MCF 10A (cell line): ENCODE data around the gene F2R. TPM values are rescaled to one million over a fixed set of nuclear protein-coding genes. Genes with fewer than 3 reads are reported as not detected.

Experiments used
- BruUV-seq: library from RNA; stranded (reverse); fragments of 400-500 nt; replicated peaks from 2 replicates; lab custom pipeline; 2021; lab: Mats Ljungman, UMichigan
- CTCF ChIA-PET: fragments of 300-600 bp; sonication (Branson Sonifier 250); formaldehyde crosslinking; extraction: SDS; loops from one replicate; lab custom pipeline; 2021; ENCODE audit warnings: antibody characterized with exemption, inconsistent platforms; lab: Yijun Ruan, JAX
- POLR2A ChIA-PET: fragments of 300-600, 350-650 bp; sonication (Branson Sonifier 250); formaldehyde crosslinking; extraction: SDS; loops from one replicate; lab custom pipeline; 2020; ENCODE audit warnings: antibody characterized with exemption, inconsistent platforms; lab: Yijun Ruan, JAX
- DNase-seq: peaks from one replicate; pipeline ENCODE4 v3.0.0-alpha.2; 2018; ENCODE audit not compliant: unreplicated experiment
- H3K27ac Mint-ChIP-seq: one replicate; pipeline ENCODE4 v1.8.0; 2022; ENCODE audit warnings: mild to moderate bottlenecking, low read depth, mixed read lengths; ENCODE audit not compliant: unreplicated experiment
- H3K27me3 Mint-ChIP-seq: one replicate; pipeline ENCODE4 v1.8.0; 2022; ENCODE audit warnings: mixed read lengths; ENCODE audit not compliant: insufficient read depth, unreplicated experiment
- H3K36me3 Mint-ChIP-seq: one replicate; pipeline ENCODE4 v1.8.0; 2022; ENCODE audit warnings: mild to moderate bottlenecking, moderate library complexity, mixed read lengths; ENCODE audit not compliant: insufficient read depth, unreplicated experiment
- H3K4me1 Mint-ChIP-seq: one replicate; pipeline ENCODE4 v1.8.0; 2022; ENCODE audit warnings: mixed read lengths; ENCODE audit not compliant: insufficient read depth, unreplicated experiment
- H3K4me3 Mint-ChIP-seq: one replicate; pipeline ENCODE4 v1.8.0; 2022; ENCODE audit warnings: mild to moderate bottlenecking, moderate library complexity, mixed read lengths; ENCODE audit not compliant: unreplicated experiment
- H3K9me3 Mint-ChIP-seq: one replicate; pipeline ENCODE4 v1.8.0; 2022; ENCODE audit warnings: mixed read lengths; ENCODE audit not compliant: unreplicated experiment
- intact Hi-C: fragments of 100-400 bp; cut with micrococcal nuclease; formaldehyde crosslinking; loops from 2 replicates; pipeline ENCODE4 v1.14.1; 2022
- total RNA-seq: library from RNA; stranded (reverse); gene quantifications from 2 replicates; pipeline ENCODE4 v1.2.3, GENCODE V29; 2022
- TF ChIP-seq, protein P1 (sequence below): fragments of 200-600 bp; IDR thresholded peaks from one replicate; pipeline ENCODE4 v1.8.0; 2022; ENCODE audit warnings: antibody characterized with exemption, mild to moderate bottlenecking; ENCODE audit not compliant: unreplicated experiment

Gene F2R
- total RNA-seq, 1 experiment from 2014 or later, result 17.6 TPM

DNA sequence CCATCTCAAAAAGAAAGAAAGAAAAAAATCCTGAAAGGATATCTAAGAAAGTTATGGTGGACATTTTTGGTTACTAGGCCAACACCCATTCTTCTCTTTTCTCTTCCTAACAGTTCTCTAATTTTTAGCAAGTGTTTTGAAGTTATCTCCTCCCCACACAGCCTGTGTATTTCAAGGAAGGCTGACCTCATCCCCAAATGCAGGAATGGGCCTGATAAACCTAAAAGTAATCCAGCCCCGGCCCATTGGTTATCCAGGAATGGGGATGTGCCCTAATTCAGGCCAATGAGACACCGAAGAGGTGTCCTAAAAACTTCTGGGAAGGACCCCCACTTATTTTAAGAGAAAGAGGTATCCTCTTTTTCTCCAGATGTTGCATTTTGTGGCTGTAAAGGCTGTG, 46.6 kb downstream of the F2R start:
- H3K27me3 Mint-ChIP-seq, result no peaks in the 10 kb centered on the region
- POLR2A ChIA-PET, result no interaction called here
- no peak for DNase-seq
- TF ChIP-seq, protein P1, sequence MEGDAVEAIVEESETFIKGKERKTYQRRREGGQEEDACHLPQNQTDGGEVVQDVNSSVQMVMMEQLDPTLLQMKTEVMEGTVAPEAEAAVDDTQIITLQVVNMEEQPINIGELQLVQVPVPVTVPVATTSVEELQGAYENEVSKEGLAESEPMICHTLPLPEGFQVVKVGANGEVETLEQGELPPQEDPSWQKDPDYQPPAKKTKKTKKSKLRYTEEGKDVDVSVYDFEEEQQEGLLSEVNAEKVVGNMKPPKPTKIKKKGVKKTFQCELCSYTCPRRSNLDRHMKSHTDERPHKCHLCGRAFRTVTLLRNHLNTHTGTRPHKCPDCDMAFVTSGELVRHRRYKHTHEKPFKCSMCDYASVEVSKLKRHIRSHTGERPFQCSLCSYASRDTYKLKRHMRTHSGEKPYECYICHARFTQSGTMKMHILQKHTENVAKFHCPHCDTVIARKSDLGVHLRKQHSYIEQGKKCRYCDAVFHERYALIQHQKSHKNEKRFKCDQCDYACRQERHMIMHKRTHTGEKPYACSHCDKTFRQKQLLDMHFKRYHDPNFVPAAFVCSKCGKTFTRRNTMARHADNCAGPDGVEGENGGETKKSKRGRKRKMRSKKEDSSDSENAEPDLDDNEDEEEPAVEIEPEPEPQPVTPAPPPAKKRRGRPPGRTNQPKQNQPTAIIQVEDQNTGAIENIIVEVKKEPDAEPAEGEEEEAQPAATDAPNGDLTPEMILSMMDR, result no peak
- BruUV-seq, result no TSS peak
- no peaks in the 10 kb centered on the region for H3K36me3 Mint-ChIP-seq
- no peak overlapping the region for H3K4me3 Mint-ChIP-seq
- no peak overlapping the region for H3K27ac Mint-ChIP-seq
- peaks cover 12% of the 10 kb centered on the region for H3K9me3 Mint-ChIP-seq
- CTCF ChIA-PET, result interaction anchor here (0.6 to 2.1 kb wide), 5 partner anchors 11 to 161 kb away, joined by 3 to 8 read pairs (median 3); no protein-coding TSS in a partner anchor
- peaks cover 26% of the 10 kb centered on the region for H3K4me1 Mint-ChIP-seq
- intact Hi-C loops, result no loop called here

DNA sequence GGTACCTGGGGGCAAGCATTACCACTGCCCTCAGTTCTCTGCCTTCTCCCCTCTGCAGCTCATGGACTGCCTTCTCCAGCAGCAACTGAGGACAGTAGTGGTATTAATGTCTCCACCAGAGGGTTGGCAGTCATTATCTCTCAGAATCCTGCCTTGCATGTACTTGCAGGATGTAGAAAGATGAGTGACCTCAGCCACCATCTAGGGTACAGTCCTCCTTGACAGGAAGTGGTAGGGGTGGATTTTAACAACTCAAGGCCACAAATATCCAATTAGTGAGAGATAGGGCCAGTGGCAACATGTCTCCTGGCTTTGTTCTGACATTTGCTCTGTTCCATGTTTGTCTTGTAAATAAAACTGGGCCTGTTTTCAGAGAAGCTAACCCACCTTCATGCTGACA, 47.2 kb downstream of the F2R start:
- POLR2A ChIA-PET, result interaction anchor here (0.6 kb wide), 1 partner anchor 56 kb away, joined by 3 read pairs; no protein-coding TSS in a partner anchor
- CTCF ChIA-PET, result interaction anchor here (1.0 to 2.1 kb wide), 2 partner anchors 10 to 37 kb away, joined by 3 to 8 read pairs; no protein-coding TSS in a partner anchor
- TF ChIP-seq, protein P1, result no peak
- Mint-ChIP-seq H3K4me3 (no peak overlapping the region), H3K4me1 (peaks cover 24% of the 10 kb centered on the region), H3K27me3 (no peaks in the 10 kb centered on the region), H3K36me3 (no peaks in the 10 kb centered on the region), H3K27ac (no peak overlapping the region), H3K9me3 (peaks cover 12% of the 10 kb centered on the region)
- BruUV-seq, result no TSS peak
- no peak for DNase-seq
- intact Hi-C loops, result no loop called here

DNA sequence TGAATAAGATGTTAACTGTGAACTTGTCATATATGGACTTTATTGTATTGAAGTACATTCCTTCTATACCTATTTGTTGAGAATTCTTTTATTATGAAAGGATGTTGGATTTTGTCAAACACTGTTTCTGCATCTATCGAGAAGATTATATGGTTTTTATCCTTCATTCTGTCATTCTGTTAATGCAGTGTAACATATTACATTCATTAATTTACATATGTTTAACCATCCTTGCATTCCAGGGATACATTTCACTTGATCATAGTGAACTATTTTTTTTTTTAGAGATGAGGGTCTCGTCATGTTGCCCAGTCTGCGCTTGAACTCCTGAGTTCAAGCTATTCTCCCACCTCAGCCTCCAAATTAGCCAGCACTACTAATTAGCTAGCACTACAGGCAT, 48.4 kb downstream of the F2R start:
- intact Hi-C loops, result no loop called here
- BruUV-seq, result no TSS peak
- DNase-seq, result no peak
- H3K4me1 Mint-ChIP-seq, result peaks cover 16% of the 10 kb centered on the region
- H3K4me3 Mint-ChIP-seq, result no peak overlapping the region
- ChIA-PET CTCF (no interaction called here), POLR2A (no interaction called here)
- no peaks in the 10 kb centered on the region for H3K27me3 Mint-ChIP-seq
- H3K27ac Mint-ChIP-seq, result no peak overlapping the region
- TF ChIP-seq, protein P1, result no peak
- no peaks in the 10 kb centered on the region for H3K36me3 Mint-ChIP-seq
- H3K9me3 Mint-ChIP-seq, result peaks cover 12% of the 10 kb centered on the region

DNA sequence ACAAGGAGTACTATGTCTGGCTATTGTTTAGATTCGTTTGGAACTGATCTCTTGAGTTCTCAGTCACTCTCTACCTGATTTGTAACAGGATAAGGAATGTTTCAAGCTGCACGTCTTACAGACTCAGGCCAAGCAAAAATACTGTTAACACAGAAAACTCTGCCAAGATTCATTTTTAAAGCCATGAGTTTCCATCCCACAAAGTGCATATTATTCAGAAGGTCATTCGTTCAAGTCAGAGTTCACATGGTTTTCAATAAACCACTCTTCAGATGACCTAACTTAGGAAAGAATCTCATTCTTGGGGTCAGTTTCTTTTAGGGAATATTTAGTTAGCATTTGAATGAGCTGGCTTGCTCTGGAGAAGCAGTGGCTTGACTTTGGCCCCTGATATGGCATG, 49.3 kb downstream of the F2R start:
- no peaks in the 10 kb centered on the region for H3K27me3 Mint-ChIP-seq
- H3K4me1 Mint-ChIP-seq, result peaks cover 12% of the 10 kb centered on the region
- no peak for DNase-seq
- ChIA-PET CTCF (no interaction called here), POLR2A (no interaction called here)
- no peaks in the 10 kb centered on the region for H3K36me3 Mint-ChIP-seq
- intact Hi-C loops, result no loop called here
- H3K9me3 Mint-ChIP-seq, result peaks cover 12% of the 10 kb centered on the region
- TF ChIP-seq, protein P1, result no peak
- BruUV-seq, result no TSS peak
- no peak overlapping the region for H3K27ac Mint-ChIP-seq
- H3K4me3 Mint-ChIP-seq, result no peak overlapping the region
